CD4-positive, alpha-beta memory T cell (primary cell): ENCODE results near the gene BEND3. TPM values are rescaled to one million over a fixed set of nuclear protein-coding genes. Genes with fewer than 3 reads are reported as not detected.
A peak's percentile ranks its signal among the peaks of the same experiment; 100 is the strongest.
"Not testable (repeated sequence)": the region's sequence is repeated elsewhere in the genome, so short reads cannot be mapped to it uniquely, and the experiment has no call there.

Experiments used
- CTCF ChIA-PET: fragments of 350-600 bp; sonication (Branson Sonifier 250); formaldehyde crosslinking; loops from one replicate; lab custom pipeline; 2021; ENCODE audit warnings: inconsistent platforms; ENCODE audit not compliant: partially characterized antibody; lab: Charles Lee
- POLR2A ChIA-PET: fragments of 350-600 bp; sonication (Branson Sonifier 250); formaldehyde crosslinking; loops from one replicate; lab custom pipeline; 2021; ENCODE audit not compliant: partially characterized antibody; lab: Charles Lee
- DNase-seq, 5 donors: peaks; one replicate each; pipeline versions ENCODE4 v3.0.0 to v3.0.0-alpha.2; 2020 to 2022; ENCODE audit warnings: mixed read lengths in 1 of 5
- H3K27ac ChIP-seq: one replicate; pipeline ENCODE4 v1.7.0; 2013; ENCODE audit warnings: low read depth, low read length
- H3K27me3 ChIP-seq: 2 replicates; pipeline ENCODE4 v1.7.0; 2013; ENCODE audit warnings: mild to moderate bottlenecking, low read length, moderate library complexity; ENCODE audit not compliant: insufficient read depth
- H3K36me3 ChIP-seq: 2 replicates; pipeline ENCODE4 v1.7.0; 2013; ENCODE audit warnings: mild to moderate bottlenecking, low read length, moderate library complexity; ENCODE audit not compliant: insufficient read depth
- H3K4me1 ChIP-seq: 2 replicates; pipeline ENCODE4 v1.7.0; 2013; ENCODE audit warnings: mild to moderate bottlenecking, low read length, moderate library complexity; ENCODE audit not compliant: insufficient read depth
- H3K4me3 ChIP-seq, 2 donors: one replicate each; pipeline ENCODE4 v1.7.0; 2013; ENCODE audit warnings: low read length in 2 of 2, mild to moderate bottlenecking in 1 of 2
- H3K9me3 ChIP-seq, 2 donors: one replicate each; pipeline ENCODE4 v1.7.0; 2013; ENCODE audit warnings: low read length in 2 of 2, control low read depth in 1 of 2; ENCODE audit not compliant: control insufficient read depth in 1 of 2
- H3K27ac Mint-ChIP-seq, 7 donors: one replicate each; pipeline ENCODE4 v1.8.0; 2020 to 2021; ENCODE audit warnings: mixed read lengths in 7 of 7, mild to moderate bottlenecking in 6 of 7, inconsistent platforms in 3 of 7, moderate library complexity in 3 of 7
- H3K27me3 Mint-ChIP-seq, 2 donors: one replicate each; pipeline ENCODE4 v1.8.0; 2020 to 2021; ENCODE audit warnings: mixed read lengths in 2 of 2
- H3K36me3 Mint-ChIP-seq, 2 donors: one replicate each; pipeline ENCODE4 v1.8.0; 2020 to 2021; ENCODE audit warnings: mixed read lengths in 2 of 2, inconsistent platforms in 1 of 2, mild to moderate bottlenecking in 1 of 2
- H3K4me1 Mint-ChIP-seq, 4 donors: one replicate each; pipeline ENCODE4 v1.8.0; 2020 to 2021; ENCODE audit warnings: mixed read lengths in 4 of 4, mild to moderate bottlenecking in 1 of 4
- H3K4me3 Mint-ChIP-seq, 8 donors: one replicate each; pipeline ENCODE4 v1.8.0; 2020 to 2021; ENCODE audit warnings: mixed read lengths in 8 of 8, mild to moderate bottlenecking in 7 of 8, moderate library complexity in 6 of 8, inconsistent platforms in 3 of 8
- H3K9me3 Mint-ChIP-seq, 8 donors: one replicate each; pipeline ENCODE4 v1.8.0; 2020 to 2021; ENCODE audit warnings: mixed read lengths in 8 of 8, mild to moderate bottlenecking in 5 of 8, inconsistent platforms in 3 of 8, moderate library complexity in 1 of 8
- intact Hi-C: fragments of 100-400 bp; cut with micrococcal nuclease; formaldehyde crosslinking; loops from one replicate; pipeline ENCODE4 v1.15.1; 2023
- polyA plus RNA-seq, 2 donors: library from polyadenylated mRNA; unstranded; fragments of 300-500 nt; fragmentation: Illumina TruSeq; gene quantifications; one replicate each; pipeline ENCODE4 v1.2.3, GENCODE V29; 2021
- total RNA-seq, 2 experiments: library from RNA; stranded (reverse); gene quantifications; one replicate each; pipeline ENCODE4 v1.2.3, GENCODE V29; 2021

BEND3 gene
- total and polyA plus RNA-seq, 4 experiments from 2014 or later = 0.63 to 1.1 (median 0.94) TPM; not detected in 1

DNA sequence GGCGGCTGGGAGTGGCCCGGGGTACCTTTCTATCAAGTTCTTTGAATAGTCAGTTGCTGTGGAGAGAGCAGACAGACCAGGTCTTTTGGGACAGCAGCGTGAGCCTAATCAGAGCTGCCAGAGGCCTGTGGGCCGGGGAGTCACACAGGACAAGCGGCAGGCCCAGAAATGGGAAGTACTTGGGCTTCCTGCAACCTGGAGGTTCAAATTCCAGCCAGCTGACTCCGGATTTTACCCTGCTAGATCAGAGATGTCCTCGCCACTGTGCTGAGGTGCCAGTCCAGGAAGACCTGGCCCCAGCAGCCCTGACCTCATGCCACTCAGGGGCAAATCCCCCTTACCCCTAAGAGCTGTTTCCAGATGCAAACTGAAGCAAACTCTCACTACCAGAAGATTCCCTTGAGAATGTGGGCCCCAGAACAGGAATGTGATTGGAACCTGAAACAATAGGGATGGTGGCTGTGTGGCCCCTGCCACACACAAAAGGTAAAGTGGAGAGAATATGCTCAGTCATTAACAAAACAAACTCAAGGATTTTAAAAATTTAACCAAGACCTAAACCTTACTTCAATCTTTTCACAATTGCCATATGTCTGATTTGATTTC is 9.7 kb downstream of the BEND3 start:
- Mint-ChIP-seq H3K27ac (no peak overlapping the region), H3K9me3 (no peaks in the 10 kb centered on the region), H3K4me3 (no peak overlapping the region), H3K27me3 (no peaks in the 10 kb centered on the region), H3K4me1 (no peaks in the 10 kb centered on the region), H3K36me3 (no peaks in the 10 kb centered on the region)
- no peaks in the 10 kb centered on the region for H3K36me3 ChIP-seq
- H3K4me1 ChIP-seq = no peaks in the 10 kb centered on the region
- no peaks in the 10 kb centered on the region for H3K27me3 ChIP-seq
- no peak for DNase-seq
- ChIA-PET CTCF (interaction anchor here (1.0 kb wide), 1 partner anchor 8 kb away, joined by 3 read pairs; no protein-coding TSS in a partner anchor), POLR2A (no interaction called here)
- no peak overlapping the region for H3K4me3 ChIP-seq
- intact Hi-C loops = no loop called here
- H3K9me3 ChIP-seq = no peaks in the 10 kb centered on the region
- H3K27ac ChIP-seq = no peak overlapping the region

DNA sequence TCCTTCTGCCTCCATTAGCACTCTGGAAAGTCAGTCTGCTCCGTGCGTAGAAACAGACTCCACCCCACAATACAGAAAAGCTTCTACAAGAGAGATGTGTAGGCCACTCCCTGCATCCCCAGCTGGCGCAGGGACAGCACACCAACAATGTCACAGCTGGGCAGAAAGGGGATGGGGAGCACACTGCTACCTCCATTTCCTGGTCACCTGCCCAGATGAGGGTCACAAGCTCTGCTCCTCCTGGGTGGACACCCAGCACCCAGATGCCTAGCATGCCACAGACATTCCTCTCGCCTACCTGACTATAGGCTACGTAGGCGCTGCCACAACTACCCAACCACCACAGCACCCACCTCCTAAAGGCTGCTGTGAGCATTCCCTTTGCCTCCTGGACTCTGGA is 12.2 kb downstream of the BEND3 start:
- H3K27ac Mint-ChIP-seq = no peak overlapping the region
- Histone ChIP-seq H3K27me3 (no peaks in the 10 kb centered on the region), H3K27ac (no peak overlapping the region), H3K4me3 (no peak overlapping the region), H3K9me3 (no peaks in the 10 kb centered on the region), H3K4me1 (no peaks in the 10 kb centered on the region), H3K36me3 (no peaks in the 10 kb centered on the region)
- intact Hi-C loops = no loop called here
- no peaks in the 10 kb centered on the region for H3K27me3 Mint-ChIP-seq
- H3K9me3 Mint-ChIP-seq = no peaks in the 10 kb centered on the region
- no peaks in the 10 kb centered on the region for H3K36me3 Mint-ChIP-seq
- CTCF ChIA-PET = interaction anchor here (2.5 kb wide), 1 partner anchor 11 kb away, joined by 11 read pairs; no protein-coding TSS in a partner anchor
- H3K4me1 Mint-ChIP-seq = no peaks in the 10 kb centered on the region
- no peak for DNase-seq
- POLR2A ChIA-PET = no interaction called here
- no peak overlapping the region for H3K4me3 Mint-ChIP-seq

DNA sequence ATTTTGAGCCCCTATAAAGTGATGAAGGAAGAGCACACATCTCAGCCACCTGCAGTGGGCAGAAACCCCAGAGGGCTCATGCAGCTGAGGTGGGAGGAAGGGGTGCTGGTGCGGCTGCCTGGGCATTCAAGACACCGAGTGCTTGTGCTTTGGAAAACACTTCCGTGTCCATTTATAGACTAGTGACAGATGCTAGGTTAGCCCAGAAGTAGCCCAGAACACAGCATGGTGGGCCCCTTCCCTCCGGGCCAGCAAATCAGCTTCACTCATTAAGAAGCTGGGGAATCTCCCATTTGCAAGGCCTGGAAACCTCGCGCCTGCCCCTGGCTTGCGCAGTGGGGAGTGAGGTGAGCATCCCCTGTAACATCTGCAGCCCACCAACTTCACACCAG is 12.9 kb downstream of the BEND3 start:
- Histone ChIP-seq H3K36me3 (no peaks in the 10 kb centered on the region), H3K27ac (no peak overlapping the region), H3K27me3 (no peaks in the 10 kb centered on the region), H3K9me3 (no peaks in the 10 kb centered on the region), H3K4me3 (no peak overlapping the region), H3K4me1 (no peaks in the 10 kb centered on the region)
- intact Hi-C loops = no loop called here
- POLR2A ChIA-PET = no interaction called here
- no peak overlapping the region for H3K4me3 Mint-ChIP-seq
- no peak for DNase-seq
- no peaks in the 10 kb centered on the region for H3K36me3 Mint-ChIP-seq
- H3K27me3 Mint-ChIP-seq = no peaks in the 10 kb centered on the region
- H3K27ac Mint-ChIP-seq = no peak overlapping the region
- H3K9me3 Mint-ChIP-seq = no peaks in the 10 kb centered on the region
- H3K4me1 Mint-ChIP-seq = no peaks in the 10 kb centered on the region
- CTCF ChIA-PET = interaction anchor here (2.5 kb wide), 1 partner anchor 11 kb away, joined by 11 read pairs; no protein-coding TSS in a partner anchor

DNA sequence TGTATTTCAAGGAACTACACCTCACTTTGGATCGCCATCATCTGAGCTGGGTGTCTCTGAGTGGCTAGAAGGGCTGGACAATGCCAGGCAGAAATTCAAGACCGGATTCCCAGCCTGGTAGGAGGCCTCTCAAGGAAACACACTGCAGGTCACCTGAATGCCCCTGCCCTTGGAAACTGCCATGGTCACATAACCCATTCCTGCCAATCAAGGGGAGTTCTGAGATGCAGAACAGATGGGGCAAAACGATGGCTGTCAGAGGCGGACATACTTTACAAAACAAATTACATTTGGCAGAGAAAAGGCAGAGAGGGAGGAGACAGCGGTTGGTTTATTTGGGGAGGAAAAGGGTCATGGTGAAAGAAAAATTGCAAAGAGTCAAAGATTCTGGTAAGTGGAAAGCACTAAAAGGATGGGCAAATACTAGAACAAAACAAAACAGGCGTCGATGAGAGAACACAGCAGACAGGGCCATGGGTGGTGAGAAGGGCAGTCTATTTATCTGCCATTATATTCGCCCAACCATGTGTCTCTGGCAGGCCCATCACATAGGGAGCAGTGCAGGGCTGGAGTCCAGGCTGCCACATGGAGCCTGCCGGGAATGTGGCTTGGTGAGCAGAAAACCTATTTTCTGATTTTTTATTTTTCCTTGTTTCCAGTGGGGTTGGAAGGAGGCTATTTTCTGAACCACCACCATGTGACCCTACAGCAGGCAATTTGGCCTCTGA is 13.5 kb downstream of the BEND3 start:
- no peak overlapping the region for H3K4me3 Mint-ChIP-seq

DNA sequence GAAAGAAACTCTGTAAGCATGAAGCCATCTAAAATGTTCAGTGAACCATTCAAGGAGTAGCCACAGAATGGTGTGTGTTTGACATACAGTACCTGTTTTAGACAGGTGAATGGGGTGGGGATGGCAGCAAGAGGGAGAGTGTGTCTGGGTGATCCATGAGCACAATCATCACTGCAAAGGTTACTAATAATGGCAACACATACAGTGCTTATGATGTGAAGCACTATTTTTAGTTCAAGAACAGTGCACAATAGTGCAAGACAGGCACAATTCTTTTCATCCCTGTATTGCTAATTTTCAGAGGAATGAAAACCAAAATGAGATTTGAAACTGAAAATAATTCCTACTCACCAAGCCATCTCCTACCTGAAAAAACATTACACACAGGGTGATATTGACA is 14.1 kb downstream of the BEND3 start:
- intact Hi-C loops = no loop called here
- H3K9me3 ChIP-seq = no peaks in the 10 kb centered on the region
- no peaks in the 10 kb centered on the region for H3K27me3 ChIP-seq
- H3K9me3 Mint-ChIP-seq = no peaks in the 10 kb centered on the region
- ChIA-PET POLR2A (no interaction called here), CTCF (no interaction called here)
- H3K4me1 Mint-ChIP-seq = no peaks in the 10 kb centered on the region
- DNase-seq = no peak
- H3K36me3 Mint-ChIP-seq = no peaks in the 10 kb centered on the region
- no peaks in the 10 kb centered on the region for H3K27me3 Mint-ChIP-seq
- H3K4me3 ChIP-seq = no peak overlapping the region
- peak overlapping the region in 1 of 7 donors; percentile 37 for H3K27ac Mint-ChIP-seq
- no peak overlapping the region for H3K4me3 Mint-ChIP-seq
- H3K27ac ChIP-seq = no peak overlapping the region
- H3K36me3 ChIP-seq = no peaks in the 10 kb centered on the region
- H3K4me1 ChIP-seq = no peaks in the 10 kb centered on the region

More for the DNA sequence above, 13.5 kb downstream of the BEND3 start:
- Histone ChIP-seq H3K4me1 (no peaks in the 10 kb centered on the region), H3K9me3 (no peaks in the 10 kb centered on the region), H3K36me3 (no peaks in the 10 kb centered on the region), H3K27me3 (no peaks in the 10 kb centered on the region), H3K27ac (no peak overlapping the region), H3K4me3 (no peak overlapping the region)
- no peak for DNase-seq
- CTCF ChIA-PET = interaction anchor here (2.5 kb wide), 1 partner anchor 12 kb away, joined by 11 read pairs; no protein-coding TSS in a partner anchor
- intact Hi-C loops = no loop called here
- no peaks in the 10 kb centered on the region for H3K36me3 Mint-ChIP-seq
- H3K27me3 Mint-ChIP-seq = no peaks in the 10 kb centered on the region
- POLR2A ChIA-PET = no interaction called here
- H3K27ac Mint-ChIP-seq = no peak overlapping the region
- H3K4me1 Mint-ChIP-seq = no peaks in the 10 kb centered on the region
- H3K9me3 Mint-ChIP-seq = no peaks in the 10 kb centered on the region

DNA sequence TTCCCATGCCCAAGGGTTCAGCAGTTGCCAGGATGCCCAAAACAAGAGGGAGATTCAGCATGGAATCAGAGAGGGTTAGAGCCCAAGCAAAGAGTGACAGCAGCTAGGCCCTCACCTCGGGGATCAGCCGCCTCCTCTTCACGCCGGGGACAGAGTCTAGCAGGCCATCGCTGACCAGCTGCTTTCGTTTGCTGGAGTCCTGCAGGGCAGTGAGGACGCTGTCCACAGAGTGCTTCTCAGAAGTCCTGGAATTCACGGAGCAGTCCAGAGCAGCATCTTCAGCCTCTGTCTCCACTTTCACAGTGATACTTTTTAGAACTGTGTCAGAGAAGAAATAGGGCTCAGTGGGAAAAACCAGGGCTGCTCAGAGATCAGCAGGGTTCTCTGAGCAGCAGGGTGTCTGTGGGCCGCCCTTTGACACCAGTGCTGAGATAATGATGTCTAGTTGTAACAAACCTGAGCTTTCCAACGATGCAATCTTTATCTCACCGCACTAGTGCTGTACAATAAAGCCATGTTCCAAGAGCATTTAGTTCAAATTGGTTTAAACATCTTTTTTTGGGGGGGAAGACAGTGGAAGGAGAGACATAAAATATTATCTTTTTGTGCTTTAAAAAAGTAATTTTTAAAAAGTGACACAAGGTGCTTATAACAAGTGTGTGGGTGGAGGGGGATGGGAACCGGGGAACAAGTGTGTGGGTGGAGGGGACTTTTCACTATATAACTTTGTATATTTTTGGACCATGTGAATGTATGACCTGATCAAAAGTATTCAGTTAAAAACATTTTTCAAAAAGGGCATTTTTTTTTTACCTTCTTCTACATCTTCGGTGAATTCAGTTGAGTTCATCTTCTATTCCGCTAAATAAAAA is 16.6 kb downstream of the BEND3 start:
- Histone ChIP-seq H3K36me3 (no peaks in the 10 kb centered on the region), H3K27me3 (no peaks in the 10 kb centered on the region), H3K9me3 (no peaks in the 10 kb centered on the region), H3K4me3 (no peak overlapping the region), H3K4me1 (no peaks in the 10 kb centered on the region), H3K27ac (no peak overlapping the region)
- Mint-ChIP-seq H3K27ac (peak overlapping the region in 1 of 7 donors; percentile 42), H3K9me3 (no peaks in the 10 kb centered on the region), H3K4me3 (no peak overlapping the region), H3K4me1 (no peaks in the 10 kb centered on the region), H3K27me3 (no peaks in the 10 kb centered on the region), H3K36me3 (no peaks in the 10 kb centered on the region)
- no peak for DNase-seq
- ChIA-PET POLR2A (no interaction called here), CTCF (interaction anchor here (1.3 kb wide), 1 partner anchor 15 kb away, joined by 5 read pairs; no protein-coding TSS in a partner anchor)
- intact Hi-C loops = no loop called here

DNA sequence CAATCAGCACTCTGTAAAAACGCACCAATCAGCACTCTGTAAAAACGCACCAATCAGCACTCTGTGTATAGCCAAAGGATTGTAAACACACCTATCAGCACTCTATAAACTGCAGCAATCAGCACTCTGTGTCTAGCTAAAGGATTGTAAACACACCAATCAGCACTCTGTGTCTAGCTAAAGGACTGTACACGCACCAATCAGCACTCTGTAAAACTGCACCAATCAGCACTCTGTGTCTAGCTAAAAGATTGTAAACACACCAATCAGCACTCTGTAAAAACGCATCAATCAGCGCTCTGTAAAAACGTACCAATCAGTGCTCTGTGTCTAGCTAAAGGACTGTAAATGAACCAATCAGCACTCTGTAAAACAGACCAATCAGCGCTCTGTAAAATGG is 30.9 kb downstream of the BEND3 start:
- H3K4me1 Mint-ChIP-seq, H3K4me3 Mint-ChIP-seq, intact Hi-C loops, H3K36me3 ChIP-seq, H3K27me3 ChIP-seq, H3K27ac ChIP-seq, H3K27ac Mint-ChIP-seq, H3K9me3 ChIP-seq, DNase-seq, H3K27me3 Mint-ChIP-seq, H3K9me3 Mint-ChIP-seq, POLR2A ChIA-PET, H3K4me3 ChIP-seq, H3K4me1 ChIP-seq: not testable (repeated sequence)
- CTCF ChIA-PET = interaction anchor here (0.6 to 1.0 kb wide), 2 partner anchors 29 to 494 kb away, joined by 3 to 4 read pairs; no protein-coding TSS in a partner anchor
- H3K36me3 Mint-ChIP-seq = peaks cover 2 to 13% of the 10 kb centered on the region in 2 donors
